IMR-90 (cell line): ENCODE results near the gene VIPR2. TPM values are rescaled to one million over a fixed set of nuclear protein-coding genes. Genes with fewer than 3 reads are reported as not detected.

ENCODE experiments used
- ATAC-seq: fragments of 200-7000 bp; cut with Tn5 transposase; 2 replicates; pipeline ENCODE4 v1.9.1; 2020; ENCODE audit warnings: low read depth, mild to moderate bottlenecking, moderate library complexity
- BruUV-seq: library from RNA; stranded (reverse); fragments of 400-500 nt; replicated peaks from 2 replicates; lab custom pipeline; 2021; lab: Mats Ljungman, UMichigan
- CTCF ChIA-PET: fragments of 300-600 bp; formaldehyde crosslinking; extraction: SDS; loops from one replicate; lab custom pipeline; 2021; ENCODE audit warnings: antibody characterized with exemption; lab: Yijun Ruan, JAX
- POLR2A ChIA-PET: fragments of 300-600 bp; sonication (Branson Sonifier 250); formaldehyde crosslinking; loops from one replicate; lab custom pipeline; 2022; ENCODE audit warnings: antibody characterized with exemption; ENCODE audit not compliant: unreplicated experiment; lab: Charles Lee
- DNase-seq: peaks from one replicate; pipeline ENCODE4 v3.0.0; 2013
- H2AFZ ChIP-seq: replicated peaks from 2 replicates; pipeline ENCODE3; 2013; ENCODE audit warnings: low read length, mild to moderate bottlenecking; ENCODE audit not compliant: poor library complexity
- H2AK5ac ChIP-seq: 2 replicates; pipeline ENCODE4 v1.6.1; 2013; ENCODE audit warnings: low read depth, low read length, inconsistent platforms
- H2AK9ac ChIP-seq: replicated peaks from 2 replicates; pipeline ENCODE3; 2013; ENCODE audit warnings: mild to moderate bottlenecking, low read depth, low read length, moderate library complexity; ENCODE audit not compliant: poor library complexity
- H2BK120ac ChIP-seq: 2 replicates; pipeline ENCODE4 v1.6.1; 2013; ENCODE audit warnings: low read depth, low read length, inconsistent platforms
- H2BK15ac ChIP-seq: 3 replicates; pipeline ENCODE4 v1.6.1; 2013; ENCODE audit warnings: low read depth, low read length, inconsistent platforms
- H2BK20ac ChIP-seq: 2 replicates; pipeline ENCODE4 v1.6.1; 2013; ENCODE audit warnings: low read depth, mild to moderate bottlenecking, inconsistent platforms, low read length, moderate library complexity
- H2BK5ac ChIP-seq: 2 replicates; pipeline ENCODE4 v1.6.1; 2013; ENCODE audit warnings: mild to moderate bottlenecking, low read depth, low read length, inconsistent platforms; ENCODE audit not compliant: poor library complexity, severe bottlenecking
- H3K14ac ChIP-seq: replicated peaks from 2 replicates; pipeline ENCODE4 v1.6.1; 2013; ENCODE audit warnings: low read depth, low read length, inconsistent platforms
- H3K18ac ChIP-seq: 2 replicates; pipeline ENCODE4 v1.6.1; 2013; ENCODE audit warnings: low read depth, low read length, control low read depth
- H3K23ac ChIP-seq: 2 replicates; pipeline ENCODE4 v1.6.1; 2013; ENCODE audit warnings: low read depth, low read length, inconsistent platforms
- H3K27ac ChIP-seq: 2 replicates; pipeline ENCODE4 v1.5.1; 2013; ENCODE audit warnings: mild to moderate bottlenecking, control low read depth, low read length; ENCODE audit not compliant: insufficient read depth
- H3K27me3 ChIP-seq: 2 replicates; pipeline ENCODE4 v1.6.1; 2013; ENCODE audit warnings: low read length; ENCODE audit not compliant: control insufficient read depth, insufficient read depth
- H3K36me3 ChIP-seq: 2 replicates; pipeline ENCODE4 v1.6.1; 2013; ENCODE audit warnings: low read length, mixed read lengths; ENCODE audit not compliant: control insufficient read depth, insufficient read depth
- H3K4ac ChIP-seq: 2 replicates; pipeline ENCODE4 v1.6.1; 2013; ENCODE audit warnings: low read depth, low read length, inconsistent platforms
- H3K4me1 ChIP-seq: 2 replicates; pipeline ENCODE4 v1.6.1; 2013; ENCODE audit warnings: low read length, mixed read lengths; ENCODE audit not compliant: control insufficient read depth, insufficient read depth
- H3K4me2 ChIP-seq: 2 replicates; pipeline ENCODE4 v1.6.1; 2013; ENCODE audit warnings: low read depth, mild to moderate bottlenecking, control low read depth, low read length, moderate library complexity
- H3K4me3 ChIP-seq: 2 replicates; pipeline ENCODE4 v1.5.1; 2013; ENCODE audit warnings: low read depth, mild to moderate bottlenecking, control low read depth, low read length, moderate library complexity; ENCODE audit not compliant: insufficient read depth
- H3K56ac ChIP-seq: 2 replicates; pipeline ENCODE4 v1.6.1; 2013; ENCODE audit warnings: low read length, inconsistent platforms; ENCODE audit not compliant: insufficient read depth; ENCODE audit errors: extremely low read depth
- H3K79me1 ChIP-seq, 2 experiments: 2 replicates each; pipeline ENCODE4 v1.6.1; 2013; ENCODE audit warnings: low read length in 2 of 2, inconsistent platforms in 1 of 2, low read depth in 1 of 2
- H3K9ac ChIP-seq: 2 replicates; pipeline ENCODE4 v1.6.1; 2013; ENCODE audit warnings: low read depth, low read length, control low read depth
- H3K9me1 ChIP-seq: 2 replicates; pipeline ENCODE4 v1.6.1; 2013; ENCODE audit warnings: low read length, inconsistent platforms; ENCODE audit not compliant: insufficient read depth
- H3K9me3 ChIP-seq: 2 replicates; pipeline ENCODE4 v1.6.1; 2013; ENCODE audit warnings: low read length; ENCODE audit not compliant: control insufficient read depth, insufficient read depth
- H4K20me1 ChIP-seq: 2 replicates; pipeline ENCODE4 v1.6.1; 2013; ENCODE audit warnings: low read length, inconsistent platforms; ENCODE audit not compliant: insufficient read depth
- H4K5ac ChIP-seq: 2 replicates; pipeline ENCODE4 v1.6.1; 2013; ENCODE audit warnings: mild to moderate bottlenecking, low read depth, low read length, control low read depth
- H4K8ac ChIP-seq, 2 experiments: 2 replicates each; pipeline ENCODE4 v1.6.1; 2013; ENCODE audit warnings: low read depth in 2 of 2, low read length in 2 of 2, control low read depth in 1 of 2, inconsistent platforms in 1 of 2
- H4K91ac ChIP-seq: 2 replicates; pipeline ENCODE4 v1.6.1; 2013; ENCODE audit warnings: low read depth, low read length, inconsistent platforms; ENCODE audit not compliant: insufficient read depth
- CEBPB ChIP-seq: IDR thresholded peaks from 2 replicates; pipeline ENCODE4 v1.6.1; 2012; ENCODE audit warnings: low read depth, low read length, improper control_type of control experiment
- FOS ChIP-seq: fragments of 150-350 bp; IDR thresholded peaks from 2 replicates; pipeline ENCODE4 v1.6.1; 2016; ENCODE audit warnings: low read depth, low read length
- MAFK ChIP-seq: IDR thresholded peaks from 2 replicates; pipeline ENCODE4 v1.6.1; 2012; ENCODE audit warnings: low read depth, low read length, improper control_type of control experiment
- MXI1 ChIP-seq: IDR thresholded peaks from 2 replicates; pipeline ENCODE4 v1.6.1; 2012; ENCODE audit warnings: low read depth, mild to moderate bottlenecking, low read length, moderate library complexity, borderline replicate concordance
- WGBS, 2 experiments: methylation state at CpG; one replicate each; pipeline versions ENCODE4 v1.1.5 to v1.1.7; 2013; ENCODE audit warnings: missing lambda C conversion rate in 2 of 2; ENCODE audit not compliant: insufficient read length in 1 of 2; ENCODE audit errors: extremely low coverage in 2 of 2; 5-methylcytosine and 5-hydroxymethylcytosine counted together
- dilution Hi-C: fragments of 300-500 bp; cut with HindIII; formaldehyde crosslinking; loops from one replicate; pipeline ENCODE4 v1.14.3; 2018; ENCODE audit warnings: low sequenced_read_pairs; ENCODE audit not compliant: unreplicated experiment
- in situ Hi-C: fragments of 300-500 bp; cut with MboI; formaldehyde crosslinking; loops from 3 replicates; pipeline ENCODE4 v1.14.3; 2019; ENCODE audit warnings: low sequenced_read_pairs, inconsistent platforms, mixed read lengths
- intact Hi-C: fragments of 100-400 bp; cut with micrococcal nuclease; formaldehyde crosslinking; loops from 2 replicates; pipeline ENCODE4 v1.10.0; 2022
- polyA plus RNA-seq, 3 experiments: library from polyadenylated mRNA; depleted of rRNA; stranded (reverse); fragments of >200 nt; gene quantifications; 2 replicates each; pipeline ENCODE4 v1.2.3, GENCODE V29; 2012; ENCODE audit warnings: low replicate concordance in 1 of 3
- total RNA-seq: library from RNA; depleted of rRNA; stranded (reverse); fragments of >200 nt; gene quantifications from 2 replicates; pipeline ENCODE4 v1.2.3, GENCODE V29; 2012
- TF ChIP-seq, protein P1 (sequence below): fragments of 150-350 bp; IDR thresholded peaks from 2 replicates; pipeline ENCODE4 v1.6.1; 2017; ENCODE audit warnings: mild to moderate bottlenecking, antibody characterized with exemption, low read length, low read depth

VIPR2 gene
- total and polyA plus RNA-seq, 2 of the 4 experiments (the other 2 are of a cell fraction) = not detected

DNA sequence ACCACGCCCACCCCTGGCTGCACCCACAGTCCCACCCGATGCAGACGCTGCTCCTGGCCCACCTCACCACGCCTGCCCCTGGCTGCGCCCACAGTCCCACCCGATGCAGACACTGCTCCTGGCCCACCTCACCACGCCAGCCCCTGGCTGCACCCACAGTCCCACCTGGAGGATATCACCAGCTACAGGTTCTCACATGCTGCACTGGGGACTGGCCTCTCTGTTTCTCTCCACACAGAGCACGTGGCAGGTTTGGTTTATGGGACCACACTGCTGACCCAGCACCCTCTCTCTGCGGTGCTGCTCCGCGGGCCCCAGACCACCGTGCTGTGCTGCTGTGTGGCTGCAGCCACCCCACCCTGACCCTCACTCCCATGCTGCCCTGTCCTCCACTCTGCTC lies 120.9 kb downstream of the VIPR2 start:
- H4K8ac ChIP-seq = no peak overlapping the region
- no peak overlapping the region for H3K4me2 ChIP-seq
- in situ Hi-C loops = no loop called here
- no peak overlapping the region for H2BK120ac ChIP-seq
- no peak overlapping the region for H3K9ac ChIP-seq
- ATAC-seq = no peak
- H3K9me3 ChIP-seq = peaks cover 10% of the 10 kb centered on the region
- no peak overlapping the region for H3K27ac ChIP-seq
- no peaks in the 10 kb centered on the region for H4K20me1 ChIP-seq
- no peak overlapping the region for H3K4ac ChIP-seq
- WGBS, 2 experiments = 88% methylated on average over 9 of the region's 12 CpGs; no CpG with 5 or more reads in 1 of the 2 experiments
- H2AK5ac ChIP-seq = no peak overlapping the region
- H3K56ac ChIP-seq = no peak overlapping the region
- no peak overlapping the region for H2BK15ac ChIP-seq
- TF ChIP-seq FOS (no peak), CEBPB (no peak), MAFK (no peak), MXI1 (no peak)
- TF ChIP-seq, protein P1, sequence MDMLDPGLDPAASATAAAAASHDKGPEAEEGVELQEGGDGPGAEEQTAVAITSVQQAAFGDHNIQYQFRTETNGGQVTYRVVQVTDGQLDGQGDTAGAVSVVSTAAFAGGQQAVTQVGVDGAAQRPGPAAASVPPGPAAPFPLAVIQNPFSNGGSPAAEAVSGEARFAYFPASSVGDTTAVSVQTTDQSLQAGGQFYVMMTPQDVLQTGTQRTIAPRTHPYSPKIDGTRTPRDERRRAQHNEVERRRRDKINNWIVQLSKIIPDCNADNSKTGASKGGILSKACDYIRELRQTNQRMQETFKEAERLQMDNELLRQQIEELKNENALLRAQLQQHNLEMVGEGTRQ = no peak
- DNase-seq = no peak
- BruUV-seq = no TSS peak
- ChIA-PET CTCF (no interaction called here), POLR2A (no interaction called here)
- no peak overlapping the region for H2AFZ ChIP-seq
- H4K5ac ChIP-seq = no peak overlapping the region
- no peaks in the 10 kb centered on the region for H3K27me3 ChIP-seq
- H3K9me1 ChIP-seq = no peaks in the 10 kb centered on the region
- no peaks in the 10 kb centered on the region for H3K79me1 ChIP-seq
- H2BK5ac ChIP-seq = no peak overlapping the region
- no peak overlapping the region for H2AK9ac ChIP-seq
- H3K4me1 ChIP-seq = no peaks in the 10 kb centered on the region
- no peak overlapping the region for H3K4me3 ChIP-seq
- H3K18ac ChIP-seq = no peak overlapping the region
- H4K91ac ChIP-seq = no peak overlapping the region
- intact Hi-C loops = no loop called here
- no peak overlapping the region for H3K14ac ChIP-seq
- no peaks in the 10 kb centered on the region for H3K36me3 ChIP-seq
- H2BK20ac ChIP-seq = no peak overlapping the region
- no peak overlapping the region for H3K23ac ChIP-seq
- dilution Hi-C loops = no loop called here
